RCC 7860 (cell line): ENCODE measurements around the gene PTPRA.
"Not testable (repeated sequence)": the region's sequence is repeated elsewhere in the genome, so short reads cannot be mapped to it uniquely, and the experiment has no call there.

Source experiments
- DNase-seq: peaks from one replicate; pipeline ENCODE4 v3.0.0-alpha.2; 2015; ENCODE audit warnings: low spot score
- FAIRE-seq: peaks from 2 replicates; lab custom pipeline; 2012; peaks lifted over from hg19 to GRCh38; lab: Jason Lieb, UNC

PTPRA gene

DNA sequence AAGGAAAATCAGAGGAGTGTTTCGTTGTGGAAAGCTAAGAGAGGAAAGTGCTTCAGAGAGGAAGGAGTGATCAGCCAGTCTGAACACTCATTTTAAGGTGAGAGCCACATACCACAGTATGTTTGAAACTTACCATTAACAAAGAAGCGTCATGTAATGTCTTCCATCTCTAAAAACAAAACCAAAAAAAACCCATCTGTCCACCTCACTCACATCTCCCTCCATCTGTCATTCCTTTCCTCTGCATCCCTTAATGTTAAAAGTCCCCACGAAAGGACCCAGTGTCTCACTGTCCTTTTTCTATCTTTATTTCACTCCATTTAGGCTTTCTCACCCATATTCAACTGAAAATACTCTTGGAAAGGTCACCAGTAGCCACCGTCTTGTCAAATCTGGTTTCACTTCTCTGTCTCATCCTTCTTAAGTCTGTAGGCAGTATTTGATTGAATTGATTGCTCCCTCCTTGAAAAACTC is 110.8 kb downstream of the PTPRA start:
- no peak for FAIRE-seq
- no peak for DNase-seq

DNA sequence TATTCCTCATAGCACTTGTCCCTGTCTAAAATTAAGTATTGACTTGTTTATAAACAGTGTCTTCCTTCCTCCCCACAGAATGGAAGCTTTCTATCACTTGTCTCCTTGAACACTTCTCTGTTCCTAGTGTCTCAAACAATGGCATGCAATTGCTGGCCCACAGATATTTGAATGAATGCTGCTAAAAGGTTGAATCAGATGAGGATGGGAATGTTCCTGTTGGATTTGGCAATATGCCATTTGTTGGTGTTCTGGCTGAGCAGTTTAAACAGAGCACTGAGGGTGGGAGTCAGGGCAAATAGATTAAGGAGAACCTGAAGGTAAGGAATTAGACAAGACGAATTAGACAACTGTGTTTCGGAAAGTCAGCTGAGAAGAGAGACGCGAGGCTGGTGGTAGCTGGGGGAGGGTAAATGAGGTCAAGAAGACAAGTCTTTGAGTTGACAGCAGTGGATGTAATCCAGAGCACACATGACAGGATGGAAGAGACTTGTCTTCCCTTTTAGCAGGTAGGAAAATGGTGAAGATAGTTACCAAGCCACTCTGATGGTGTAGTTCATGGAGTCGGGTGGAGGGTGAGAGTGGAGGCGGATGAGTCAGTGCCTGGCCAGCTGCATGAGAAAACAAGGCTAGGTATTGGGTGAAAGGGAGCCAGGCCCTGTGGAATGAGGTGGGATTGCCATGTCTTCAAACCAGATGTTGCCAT is 111.8 kb downstream of the PTPRA start:
- FAIRE-seq (no peak), DNase-seq (no peak)

DNA sequence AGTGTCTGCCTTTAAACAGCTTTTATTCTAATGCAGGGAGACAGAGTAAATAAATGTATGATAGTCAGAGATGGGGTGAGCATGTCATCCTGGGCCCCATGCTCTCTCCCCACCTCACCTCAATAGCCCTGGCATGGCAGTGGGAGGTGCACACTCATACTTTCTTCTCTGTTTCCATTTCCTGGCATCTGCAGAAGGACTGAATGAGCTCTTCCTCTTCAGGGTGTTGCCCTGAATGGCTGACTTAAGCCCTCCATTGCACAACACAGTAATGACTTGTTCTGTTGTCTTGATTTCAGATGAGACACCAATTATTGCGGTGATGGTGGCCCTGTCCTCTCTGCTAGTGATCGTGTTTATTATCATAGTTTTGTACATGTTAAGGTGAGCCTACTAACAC is 113.2 kb downstream of the PTPRA start:
- DNase-seq: no peak

DNA sequence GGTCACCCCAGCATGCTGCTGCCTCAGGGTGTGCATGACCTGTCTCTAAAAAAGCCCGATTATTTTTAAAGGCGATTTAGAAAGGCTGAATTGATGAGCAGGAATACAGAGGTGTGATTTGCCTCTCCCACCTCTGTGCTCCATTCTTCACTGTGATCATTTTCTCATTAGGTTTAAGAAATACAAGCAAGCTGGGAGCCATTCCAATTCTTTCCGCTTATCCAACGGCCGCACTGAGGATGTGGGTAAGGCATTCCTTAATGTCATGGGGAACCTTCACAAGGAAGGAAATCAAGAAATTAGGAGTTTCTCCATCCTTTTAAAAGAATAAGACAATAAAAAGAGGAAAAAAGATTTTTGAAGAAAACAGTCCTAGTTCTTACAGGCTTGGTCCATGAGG is 114.6 kb downstream of the PTPRA start:
- DNase-seq (no peak), FAIRE-seq (no peak)

More for the DNA sequence above, 113.2 kb downstream of the PTPRA start:
- no peak for FAIRE-seq

DNA sequence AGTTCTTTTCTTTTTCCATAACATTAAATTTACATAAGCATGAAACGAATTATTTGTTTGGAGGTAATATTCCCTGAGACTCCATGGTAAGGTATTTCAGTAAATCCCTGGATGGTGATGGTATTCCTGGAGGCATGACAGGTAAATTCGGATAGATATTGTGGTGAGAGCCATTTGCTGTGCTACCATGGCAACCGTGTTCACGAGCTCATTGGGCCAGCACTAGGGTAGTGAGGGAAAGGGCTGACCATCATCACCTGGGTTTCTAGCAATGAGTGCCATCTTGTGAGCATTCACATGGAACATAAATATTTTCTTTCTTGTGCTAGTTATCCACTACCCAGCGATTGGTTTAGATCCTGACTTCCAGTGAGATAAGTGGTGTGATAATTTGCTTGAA is 118.3 kb downstream of the PTPRA start:
- DNase-seq (no peak), FAIRE-seq (no peak)

DNA sequence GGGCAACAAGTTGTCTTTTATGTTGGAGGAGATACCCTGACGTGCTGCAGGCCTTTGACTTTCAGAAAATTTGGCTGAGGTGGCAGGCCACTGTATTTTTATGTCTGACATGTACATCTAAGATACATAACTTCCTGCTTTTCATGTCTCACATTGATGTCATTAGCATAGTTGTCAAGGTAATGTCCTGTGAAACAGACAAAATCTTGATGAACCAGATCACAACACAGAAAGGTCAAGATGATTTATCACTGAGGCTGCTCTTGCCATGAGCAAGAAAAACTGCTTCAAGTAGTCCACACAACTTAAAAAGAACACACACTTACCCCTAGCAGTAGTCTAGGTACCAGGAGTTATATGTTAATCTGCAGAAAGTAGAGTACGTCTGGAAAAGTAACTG is 120.0 kb downstream of the PTPRA start:
- no peak for DNase-seq
- FAIRE-seq: no peak

DNA sequence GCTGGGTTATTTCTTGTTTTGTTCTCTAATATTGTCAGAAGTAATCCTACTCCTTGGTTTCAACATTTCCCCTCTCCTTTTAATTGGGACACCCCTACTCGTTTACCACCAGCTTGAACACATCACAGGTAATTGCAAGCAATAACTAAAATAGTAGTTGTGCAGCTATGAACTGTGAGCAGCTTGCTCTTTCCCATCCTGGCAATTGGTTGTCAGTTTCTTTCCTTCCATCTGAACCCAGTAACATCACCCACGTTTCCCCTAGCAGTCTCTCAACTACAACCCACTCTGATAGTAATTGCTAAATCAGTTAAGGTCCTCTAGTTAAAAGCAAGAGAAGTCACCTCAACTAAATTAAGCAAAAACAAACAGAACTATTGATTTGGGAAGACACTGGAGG is 122.5 kb downstream of the PTPRA start:
- FAIRE-seq (no peak), DNase-seq (no peak)

DNA sequence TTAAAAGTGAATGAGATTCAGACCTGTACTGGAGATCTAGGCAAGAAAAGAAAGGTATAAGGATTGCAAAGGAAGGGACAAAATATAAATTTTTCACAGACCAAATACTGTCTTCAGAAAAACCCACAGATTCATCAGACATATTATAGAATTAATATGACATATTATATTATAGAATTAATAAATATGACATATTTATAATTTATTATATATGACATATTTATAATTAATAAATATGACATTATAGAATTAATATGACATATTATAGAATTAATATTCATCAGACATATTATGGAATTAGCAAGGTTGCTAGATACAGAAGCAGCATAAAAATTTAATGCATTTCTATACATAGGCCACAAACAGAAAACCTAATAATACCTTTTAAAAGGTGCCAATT is 125.4 kb downstream of the PTPRA start:
- FAIRE-seq (peak; percentile 15), DNase-seq (no peak)

DNA sequence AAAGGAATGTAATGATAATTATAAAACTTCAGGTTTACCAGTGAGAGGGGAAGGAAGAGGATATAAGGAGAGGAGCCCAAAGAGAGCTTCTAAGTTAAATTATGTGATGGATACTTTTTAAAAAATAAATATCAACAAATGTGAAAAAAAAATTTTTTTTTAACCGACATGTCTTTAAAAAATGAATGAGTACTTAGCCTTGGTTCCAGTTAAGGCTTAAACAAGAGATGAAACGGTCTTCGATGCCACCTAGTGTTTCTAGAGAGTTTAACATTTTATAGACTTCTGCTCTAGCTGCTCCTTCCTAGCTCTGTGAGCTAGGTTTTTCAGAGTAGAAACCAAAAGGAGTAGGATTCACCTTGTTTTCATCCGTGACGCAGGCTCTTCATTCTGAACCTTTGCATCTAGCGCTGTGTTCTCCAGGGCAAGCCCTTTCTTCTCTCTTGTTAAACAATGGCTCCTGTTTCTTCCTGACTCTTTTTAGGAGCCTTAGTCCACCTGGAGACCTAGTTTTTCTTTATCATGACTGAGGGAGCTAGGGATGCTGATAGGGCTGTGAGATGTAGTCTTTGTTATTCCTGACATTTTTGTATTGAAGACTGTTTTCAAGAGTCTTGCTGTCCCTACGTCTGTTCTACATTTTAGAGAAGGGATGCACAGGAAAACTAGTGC is 127.7 kb downstream of the PTPRA start:
- peak; percentile 79 for FAIRE-seq
- DNase-seq: peak; percentile 49

DNA sequence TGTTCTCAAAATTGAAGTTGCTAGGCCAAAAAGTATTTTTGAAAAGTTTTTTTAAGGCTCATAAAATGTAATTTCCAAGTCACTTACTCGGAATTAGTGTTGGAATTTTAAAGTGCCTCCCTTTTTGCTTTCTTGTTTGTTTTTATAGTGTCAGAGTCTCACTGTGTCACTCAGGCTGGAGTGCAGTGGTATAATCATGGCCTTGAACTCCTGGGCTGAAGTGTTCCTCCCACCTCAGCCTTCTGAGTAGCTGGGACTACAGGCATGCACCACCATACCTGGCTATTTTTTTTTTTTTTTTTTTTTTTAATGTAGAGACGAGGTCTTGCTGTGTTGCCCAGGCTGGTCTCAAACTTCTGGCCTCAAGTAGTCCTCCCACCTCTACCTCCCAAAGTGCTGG is 130.1 kb downstream of the PTPRA start:
- DNase-seq: no peak
- FAIRE-seq: no peak

DNA sequence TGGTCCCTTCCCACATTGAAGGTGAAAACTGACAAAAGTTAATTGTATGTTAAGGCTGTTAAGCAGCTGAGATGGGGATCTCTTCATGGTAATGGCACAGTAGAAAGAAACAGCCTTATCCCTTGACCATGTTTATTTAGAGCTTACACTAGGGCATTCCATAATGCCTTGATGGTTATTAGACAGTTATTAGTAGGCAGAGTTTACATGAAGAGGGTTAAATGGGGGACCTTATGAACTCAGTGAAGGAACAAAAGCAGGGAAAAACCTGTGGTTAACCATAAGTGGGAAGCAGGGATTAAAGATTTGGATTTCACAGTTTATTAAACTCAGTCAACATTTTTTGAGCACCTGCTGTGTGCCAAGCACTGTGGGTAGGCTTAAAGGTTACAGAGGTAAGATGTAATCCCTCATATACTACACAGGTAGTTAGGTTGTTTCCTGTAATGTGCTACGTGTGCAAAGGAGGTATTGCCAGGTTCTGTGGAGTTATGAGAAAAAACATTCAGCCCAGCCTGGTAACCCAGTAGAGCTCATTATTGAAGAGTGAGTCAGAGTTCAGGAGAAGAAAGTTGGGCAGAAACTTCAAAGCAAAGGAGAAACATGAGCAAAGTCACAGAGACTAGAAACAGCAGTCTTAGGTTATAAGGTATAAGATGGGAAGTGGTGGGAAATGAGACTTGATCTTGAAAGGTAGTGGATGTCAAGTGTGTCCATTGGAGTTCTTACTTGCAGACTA is 137.9 kb downstream of the PTPRA start:
- DNase-seq (peak; percentile 23), FAIRE-seq (no peak)

DNA sequence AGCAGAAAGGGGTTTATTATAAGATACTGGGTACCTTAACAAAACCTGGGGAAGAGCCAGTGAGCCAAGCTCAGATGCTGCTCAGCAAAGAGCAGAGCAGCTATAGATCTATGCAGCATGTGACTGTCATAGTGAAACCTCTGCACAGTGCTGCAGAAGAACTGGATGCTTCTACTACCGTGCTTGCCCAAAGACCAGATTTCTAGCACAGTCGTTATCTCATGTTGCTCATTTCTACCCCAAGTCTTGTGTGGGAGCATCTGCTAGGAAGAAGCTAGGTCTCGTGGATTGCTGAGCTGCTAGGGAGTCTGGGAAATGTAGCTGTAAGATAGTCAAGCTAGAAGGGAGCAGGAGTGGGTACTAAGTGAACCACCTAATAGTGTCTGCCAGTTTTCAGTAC is 138.5 kb downstream of the PTPRA start:
- DNase-seq (no peak), FAIRE-seq (no peak)

DNA sequence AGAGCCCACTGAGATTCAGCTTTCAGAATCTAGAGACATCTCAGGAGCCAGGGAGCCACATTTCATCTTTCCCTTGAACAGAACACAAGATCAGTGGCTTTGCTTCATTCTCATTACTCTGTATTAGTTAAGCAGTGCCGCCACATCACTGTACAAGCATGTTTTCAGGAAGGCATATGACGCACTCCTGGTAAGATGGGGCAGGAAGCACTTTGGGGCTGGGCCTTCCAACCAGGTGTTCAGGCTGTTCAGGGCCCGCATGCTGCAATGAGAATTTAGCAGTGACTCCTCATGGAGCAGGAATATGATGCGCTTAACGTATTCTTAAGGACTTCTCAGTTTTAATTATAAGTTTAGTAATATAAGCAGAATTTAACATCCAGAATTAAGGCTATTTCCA is 140.5 kb downstream of the PTPRA start:
- DNase-seq (no peak), FAIRE-seq (no peak)

DNA sequence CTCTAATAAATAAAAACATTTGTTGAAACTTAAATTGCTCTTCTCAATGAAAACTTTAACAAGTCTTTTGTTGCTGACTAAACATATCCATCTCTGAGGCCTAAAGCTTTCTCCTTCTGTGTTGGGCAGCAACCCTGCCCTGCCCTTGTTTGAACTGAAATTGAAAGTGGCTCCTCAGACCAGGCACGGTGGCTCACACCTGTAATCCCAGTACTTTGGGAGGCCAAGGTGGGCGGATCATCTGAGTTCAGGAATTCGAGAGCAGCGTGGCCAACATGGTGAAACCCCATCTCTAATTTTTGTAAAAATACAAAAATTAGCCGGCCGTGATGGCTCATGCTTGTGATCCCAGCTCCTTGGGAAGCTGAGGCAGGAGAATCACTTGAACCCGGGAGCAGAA is 140.9 kb downstream of the PTPRA start:
- DNase-seq (no peak), FAIRE-seq (no peak)

DNA sequence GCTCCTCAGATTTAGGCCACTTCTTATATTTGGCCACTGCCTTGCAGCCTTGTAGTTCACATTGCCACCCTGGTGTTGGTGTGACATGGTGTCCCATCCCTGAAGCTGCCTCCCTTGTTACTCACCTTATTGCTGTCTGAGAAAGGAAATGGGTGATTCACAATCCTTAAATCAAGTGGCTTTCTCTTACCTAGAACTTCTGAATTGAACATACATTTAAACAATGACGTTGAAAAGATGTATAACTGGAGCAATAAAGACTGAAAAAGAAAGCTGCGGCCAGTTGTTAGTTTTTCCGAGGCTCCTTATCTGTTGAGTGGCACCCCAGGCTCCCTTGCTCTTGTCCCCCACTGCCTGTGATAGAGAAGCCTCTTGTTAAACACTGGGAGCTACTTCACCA is 141.4 kb downstream of the PTPRA start:
- FAIRE-seq (no peak), DNase-seq (no peak)

DNA sequence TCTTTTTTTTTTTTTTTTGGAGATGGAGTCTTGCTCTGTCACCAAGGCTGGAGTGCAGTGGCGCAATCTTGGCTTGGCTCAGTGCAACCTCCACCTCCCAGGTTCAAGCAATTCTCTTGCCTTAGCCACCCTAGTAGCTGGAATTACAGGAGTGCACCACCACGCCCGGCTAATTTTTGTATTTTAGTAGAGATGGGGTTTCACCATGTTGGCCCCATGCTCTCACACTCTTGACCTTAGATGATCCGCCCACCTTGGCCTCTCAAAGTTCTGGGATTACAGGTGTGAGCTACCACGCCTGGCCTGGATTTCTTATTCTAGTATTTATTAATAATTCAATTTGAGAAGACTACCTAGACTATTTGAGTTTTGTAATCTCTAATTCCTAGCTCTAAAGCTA is 142.0 kb downstream of the PTPRA start:
- DNase-seq, FAIRE-seq: not testable (repeated sequence)

DNA sequence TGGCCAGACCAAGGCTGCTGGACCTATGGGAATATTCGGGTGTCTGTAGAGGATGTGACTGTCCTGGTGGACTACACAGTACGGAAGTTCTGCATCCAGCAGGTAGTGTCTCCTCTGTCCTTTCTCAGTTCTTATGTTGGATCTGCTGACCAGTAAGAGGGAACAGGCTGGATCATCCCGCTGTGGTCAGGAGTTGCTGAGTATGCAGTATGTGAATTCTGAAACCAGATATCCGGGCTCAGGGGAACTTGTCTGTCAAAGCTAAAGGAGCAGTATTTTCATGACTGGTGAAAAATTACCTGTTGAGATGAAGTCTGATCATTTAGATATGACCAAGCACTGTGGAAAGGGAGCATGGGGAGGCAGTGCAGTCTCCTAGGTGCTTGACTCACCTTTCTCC is 148.0 kb downstream of the PTPRA start:
- DNase-seq (no peak), FAIRE-seq (no peak)

DNA sequence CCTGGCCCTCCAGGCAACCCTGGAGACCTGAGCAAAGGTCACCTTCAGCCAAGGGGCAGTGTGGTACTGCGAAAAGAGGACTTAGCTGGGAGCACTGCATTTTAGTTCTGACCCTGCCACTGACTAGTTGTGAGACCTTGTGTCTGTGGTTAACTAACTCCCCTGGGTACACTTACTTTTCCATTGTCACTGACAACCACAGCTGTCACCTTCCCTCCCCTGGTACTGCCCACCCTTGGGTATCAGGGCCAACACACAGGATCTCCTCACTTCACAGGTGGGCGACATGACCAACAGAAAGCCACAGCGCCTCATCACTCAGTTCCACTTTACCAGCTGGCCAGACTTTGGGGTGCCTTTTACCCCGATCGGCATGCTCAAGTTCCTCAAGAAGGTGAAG is 148.5 kb downstream of the PTPRA start:
- no peak for DNase-seq
- FAIRE-seq: no peak

DNA sequence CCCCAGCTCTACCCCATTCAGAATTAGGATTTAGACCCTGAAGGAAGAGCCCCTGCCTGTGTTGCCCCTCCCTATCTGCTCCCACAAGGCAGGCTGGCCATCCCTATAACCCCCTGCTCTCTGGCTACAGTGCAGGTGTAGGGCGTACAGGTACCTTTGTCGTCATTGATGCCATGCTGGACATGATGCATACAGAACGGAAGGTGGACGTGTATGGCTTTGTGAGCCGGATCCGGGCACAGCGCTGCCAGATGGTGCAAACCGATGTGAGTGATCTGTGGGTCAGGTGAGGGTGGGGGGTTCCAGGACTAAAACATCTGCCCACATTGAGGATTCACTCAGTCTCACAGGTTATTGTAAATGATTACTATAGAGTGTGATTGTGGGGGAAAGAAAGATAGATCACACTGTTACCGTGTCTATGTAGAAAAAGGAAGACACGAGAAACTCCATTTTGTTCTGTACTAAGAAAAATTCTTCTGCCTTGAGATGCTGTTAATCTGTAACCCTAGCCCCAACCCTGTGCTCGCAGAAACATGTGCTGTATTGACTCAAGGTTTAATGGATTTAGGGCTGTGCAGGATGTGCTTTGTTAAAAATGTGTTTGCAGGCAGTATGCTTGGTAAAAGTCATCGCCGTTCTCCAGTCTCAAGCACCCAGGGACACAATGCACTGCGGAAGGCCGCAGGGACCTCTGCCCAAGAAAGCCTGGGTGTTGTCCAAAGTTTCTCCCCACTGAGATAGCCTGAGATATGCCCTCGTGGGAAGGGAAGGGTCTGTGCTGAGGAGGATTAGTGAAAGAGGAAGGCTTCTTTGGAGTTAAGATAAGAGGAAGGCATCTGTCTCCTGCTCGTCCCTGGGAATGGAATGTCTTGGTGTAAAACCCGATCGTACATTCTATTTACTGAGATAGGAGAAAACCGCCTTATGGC is 149.5 kb downstream of the PTPRA start:
- not testable (repeated sequence) for DNase-seq, FAIRE-seq

DNA sequence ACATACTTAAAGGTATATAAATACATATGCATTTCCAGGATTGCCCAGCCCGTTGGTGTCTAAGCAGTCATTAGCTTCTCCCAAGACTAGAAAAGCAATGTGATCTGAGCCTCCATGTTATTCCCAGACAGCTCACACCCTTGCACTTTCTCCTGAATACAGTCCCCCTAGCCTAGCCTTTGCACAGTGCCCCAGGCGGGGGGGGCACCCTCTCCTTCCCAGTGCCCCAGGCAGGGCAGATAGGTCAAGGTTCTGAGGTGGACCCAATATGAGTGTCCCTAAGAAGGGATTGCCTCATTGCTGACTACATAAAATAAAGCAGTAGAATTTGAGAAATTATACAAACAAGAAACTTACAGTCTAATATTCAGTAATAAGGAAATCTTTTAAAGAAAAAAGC is 154.7 kb downstream of the PTPRA start:
- FAIRE-seq: no peak

More for the DNA sequence above, 154.7 kb downstream of the PTPRA start:
- no peak for DNase-seq
